K562 (cell line): ENCODE data around the gene DCXR. TPM values are rescaled to one million over a fixed set of nuclear protein-coding genes. Genes with fewer than 3 reads are reported as not detected.

ENCODE experiments used
- CHD2 ChIP-seq: IDR thresholded peaks from 2 replicates; pipeline ENCODE4 v1.6.1; 2011; ENCODE audit warnings: low read depth, low read length
- DMBX1 ChIP-seq: fragments of 250-450 bp; sonication (Bioruptor Pico); IDR thresholded peaks from 2 replicates; pipeline ENCODE4 v1.8.0; 2022; ENCODE audit warnings: inconsistent platforms, mild to moderate bottlenecking, moderate library complexity, borderline replicate concordance
- ETS1 ChIP-seq: conservative IDR thresholded peaks from 2 replicates; pipeline ENCODE4 v1.6.1; 2011; ENCODE audit warnings: low read depth, mild to moderate bottlenecking, low read length; ENCODE audit not compliant: control insufficient read depth
- NRF1 ChIP-seq, 2 experiments: fragments of 450-650 bp; IDR thresholded peaks in 1 of 2; conservative IDR thresholded peaks in 1 of 2; 2 replicates each; pipeline ENCODE4 v1.6.1; 2014; ENCODE audit warnings: mild to moderate bottlenecking in 2 of 2
- PHF8 ChIP-seq: fragments of 200-600 bp; sonication (generic); IDR thresholded peaks from 2 replicates; pipeline ENCODE4 v1.6.1; 2012; ENCODE audit warnings: mixed run types, mild to moderate bottlenecking, inconsistent platforms, low read length, moderate library complexity, borderline replicate concordance
- SRSF1 ChIP-seq: fragments of 200-400 bp; formaldehyde crosslinking; IDR thresholded peaks from 2 replicates; pipeline ENCODE4 v1.6.1; 2017; ENCODE audit warnings: mild to moderate bottlenecking, low read depth, low read length, moderate library complexity
- STAT6 ChIP-seq: sonication (generic); formaldehyde crosslinking; IDR thresholded peaks from 2 replicates; pipeline ENCODE4 v1.8.1; 2023; ENCODE audit warnings: mild to moderate bottlenecking, missing genetic modification reagents
- TFAP4 ChIP-seq: sonication (generic); formaldehyde crosslinking; IDR thresholded peaks from 2 replicates; pipeline ENCODE4 v1.8.0; 2022; ENCODE audit warnings: missing genetic modification reagents, mild to moderate bottlenecking, moderate library complexity, borderline replicate concordance
- TGIF2 ChIP-seq: sonication (generic); formaldehyde crosslinking; IDR thresholded peaks from 2 replicates; pipeline ENCODE4 v1.8.1; 2022; ENCODE audit warnings: mild to moderate bottlenecking, missing genetic modification reagents, moderate library complexity
- ZC3H8 ChIP-seq: fragments of 450-650 bp; IDR thresholded peaks from 2 replicates; pipeline ENCODE4 v1.6.1; 2017
- ZMIZ1 ChIP-seq, 2 experiments: fragments of 150-350 bp in 1 of 2; IDR thresholded peaks; 2 replicates each; pipeline ENCODE4 v1.6.1; 2012 to 2016; ENCODE audit warnings: low read depth in 2 of 2, low read length in 2 of 2, mild to moderate bottlenecking in 1 of 2, moderate library complexity in 1 of 2
- polyA plus RNA-seq, 8 experiments: library from polyadenylated mRNA; depleted of rRNA in 4 of 8; stranded (reverse) in 5 of 8; unstranded in 3 of 8; fragments of >200 nt; fragmentation: Nextera tagmentation in 2 of 8; fragmentation: Illumina TruSeq in 1 of 8; extraction: Ambion mirVana in 2 of 8; extraction: Trizol in 1 of 8; gene quantifications; 2 replicates each; pipeline versions ENCODE4 v1.2.1 to v1.2.3, GENCODE V29; 2011 to 2014; ENCODE audit warnings: inconsistent platforms in 1 of 8, missing spikeins in 1 of 8
- total RNA-seq, 7 experiments: library from RNA; depleted of rRNA in 6 of 7; stranded (reverse); fragments of >200 nt in 6 of 7; fragmentation: Illumina TruSeq in 2 of 7; extraction: Trizol in 2 of 7; gene quantifications; 2 replicates each; pipeline versions ENCODE4 v1.2.1 to v1.2.3, GENCODE V29; 2011 to 2021; ENCODE audit warnings: low replicate concordance in 1 of 7

Gene DCXR
- total and polyA plus RNA-seq, 9 of the 15 experiments (the other 6 are each of a cell fraction or from before 2014, with no cell fraction given), result 21.3 to 274 (median 156) TPM

- TF ChIP-seq STAT6 (CRISPR knock-in tag) (0 out of 2 replicates have a peak, but pooled peaks have one; percentile 2), ZC3H8 (no peak), PHF8 (peak; percentile 9; the same call in 1 of the 2 replicates), TGIF2 (CRISPR knock-in tag) (no peak), ZMIZ1 (IDR thresholded peaks at IDR 0.05; ENCODE audit: low read depth in 2 of 2, low read length in 2 of 2) (no peak), DMBX1 (no peak), SRSF1 (no peak), TFAP4 (CRISPR knock-in tag) (peak; percentile 74; the same call in 1 of the 2 replicates), CHD2 (no peak), ETS1 (0 out of 2 replicates have a peak, but pooled peaks have one; percentile 46), NRF1 (conservative IDR thresholded peaks at IDR 0.05 in 1 of 2, IDR thresholded peaks at IDR 0.05 in 1 of 2) (peak; percentile 52; a peak in 1 of 4 replicates)
Observed at GRCh38 chr17:82031303-82031884, 6.1 kb downstream of the DCXR start, which contains the start of gene RAC3 (continued).
